ENCODE data around the gene ZYX.
"Not testable (repeated sequence)": the region's sequence is repeated elsewhere in the genome, so short reads cannot be mapped to it uniquely, and the experiment has no call there.

ZYX gene

GRCh38 chr7:143399642-143400041 lies 18.5 kb downstream of the ZYX start:
- DNase-seq = no peak

GRCh38 chr7:143401265-143401664 lies 20.1 kb downstream of the ZYX start:
- DNase-seq = no peak

- not testable (repeated sequence) for DNase-seq
Observed at GRCh38 chr7:143402233-143402632, 21.1 kb downstream of the ZYX start.

- no peak for DNase-seq
Observed at GRCh38 chr7:143405173-143406001, 24.2 kb downstream of the ZYX start.

GRCh38 chr7:143406002-143406357 lies 24.8 kb downstream of the ZYX start:
- no peak for DNase-seq

- no peak for DNase-seq
Observed at GRCh38 chr7:143407287-143408251, 26.4 kb downstream of the ZYX start.

- no peak for DNase-seq
Observed at GRCh38 chr7:143408252-143408685, 27.1 kb downstream of the ZYX start.

GRCh38 chr7:143408686-143409561 lies 27.8 kb downstream of the ZYX start, which contains the start of gene EPHA1:
Gene EPHA1 (minus strand): TSS chr7:143408856. CDS start chr7:143408805, 51 bp downstream.
- no peak for DNase-seq

GRCh38 chr7:143410521-143411004 lies 29.4 kb downstream of the ZYX start:
- DNase-seq = no peak

GRCh38 chr7:143411976-143412708 lies 31.0 kb downstream of the ZYX start:
- DNase-seq = no peak

- no peak for DNase-seq
Observed at GRCh38 chr7:143413123-143413522, 32.0 kb downstream of the ZYX start.

GRCh38 chr7:143415209-143415608 lies 34.1 kb downstream of the ZYX start:
- not testable (repeated sequence) for DNase-seq

GRCh38 chr7:143415742-143416397 lies 34.7 kb downstream of the ZYX start:
- DNase-seq = no peak

GRCh38 chr7:143416565-143417149 lies 35.5 kb downstream of the ZYX start:
- no peak for DNase-seq

- DNase-seq = no peak
Observed at GRCh38 chr7:143417734-143418383, 36.7 kb downstream of the ZYX start.

- DNase-seq = no peak
Observed at GRCh38 chr7:143418681-143419458, 37.7 kb downstream of the ZYX start.

GRCh38 chr7:143419880-143420279 lies 38.7 kb downstream of the ZYX start:
- no peak for DNase-seq

- DNase-seq = not testable (repeated sequence)
Observed at GRCh38 chr7:143420624-143421023, 39.5 kb downstream of the ZYX start.

GRCh38 chr7:143422033-143422432 lies 40.9 kb downstream of the ZYX start:
- no peak for DNase-seq
